Esophagus muscularis mucosa (tissue), 4 donors: ENCODE results near the gene GOLGA7B.

Source experiments
- EP300 ChIP-seq: sonication (generic); formaldehyde crosslinking; IDR thresholded peaks from one replicate; pipeline ENCODE4 v1.6.1; 2017; ENCODE audit warnings: antibody characterized with exemption
- POLR2A ChIP-seq: fragments of 450-650 bp; IDR thresholded peaks from one replicate; pipeline ENCODE4 v1.6.1; 2017; ENCODE audit warnings: antibody characterized with exemption, moderate library complexity, mild to moderate bottlenecking, low read depth
- TF ChIP-seq, protein P1 (sequence below), 3 experiments: fragments of 200-600 bp in 2 of 3; fragments of 450-650 bp in 1 of 3; sonication (generic) in 2 of 3; IDR thresholded peaks; one replicate each; pipeline ENCODE4 v1.5.1; 2017 to 2019; ENCODE audit warnings: antibody characterized with exemption in 3 of 3, mild to moderate bottlenecking in 2 of 3, moderate library complexity in 1 of 3

DNA sequence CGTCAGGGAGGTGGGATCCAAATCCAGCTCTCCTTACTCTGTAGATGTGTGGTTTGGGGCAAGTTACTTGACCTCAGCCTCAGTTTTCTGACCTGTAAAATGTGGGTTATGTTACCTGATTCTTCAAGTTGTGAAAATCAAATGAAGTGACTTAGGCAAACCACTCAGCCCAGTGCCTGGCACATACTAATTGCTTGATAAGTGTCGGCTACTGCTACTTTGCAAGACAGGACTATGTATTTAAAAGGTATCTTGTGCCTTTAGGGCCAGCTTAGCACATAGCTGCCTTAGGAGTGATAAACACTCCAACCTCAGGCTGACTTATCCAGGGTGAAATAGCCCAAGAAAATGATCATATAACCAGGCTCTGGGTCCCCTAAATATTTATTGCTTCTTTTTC, 42.9 kb downstream of the GOLGA7B start:
- TF ChIP-seq, protein P1, sequence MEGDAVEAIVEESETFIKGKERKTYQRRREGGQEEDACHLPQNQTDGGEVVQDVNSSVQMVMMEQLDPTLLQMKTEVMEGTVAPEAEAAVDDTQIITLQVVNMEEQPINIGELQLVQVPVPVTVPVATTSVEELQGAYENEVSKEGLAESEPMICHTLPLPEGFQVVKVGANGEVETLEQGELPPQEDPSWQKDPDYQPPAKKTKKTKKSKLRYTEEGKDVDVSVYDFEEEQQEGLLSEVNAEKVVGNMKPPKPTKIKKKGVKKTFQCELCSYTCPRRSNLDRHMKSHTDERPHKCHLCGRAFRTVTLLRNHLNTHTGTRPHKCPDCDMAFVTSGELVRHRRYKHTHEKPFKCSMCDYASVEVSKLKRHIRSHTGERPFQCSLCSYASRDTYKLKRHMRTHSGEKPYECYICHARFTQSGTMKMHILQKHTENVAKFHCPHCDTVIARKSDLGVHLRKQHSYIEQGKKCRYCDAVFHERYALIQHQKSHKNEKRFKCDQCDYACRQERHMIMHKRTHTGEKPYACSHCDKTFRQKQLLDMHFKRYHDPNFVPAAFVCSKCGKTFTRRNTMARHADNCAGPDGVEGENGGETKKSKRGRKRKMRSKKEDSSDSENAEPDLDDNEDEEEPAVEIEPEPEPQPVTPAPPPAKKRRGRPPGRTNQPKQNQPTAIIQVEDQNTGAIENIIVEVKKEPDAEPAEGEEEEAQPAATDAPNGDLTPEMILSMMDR (IDR thresholded peaks at IDR 0.05) = no peak
- TF ChIP-seq EP300 = no peak
- no peak for TF ChIP-seq POLR2A
